GM21390 (cell line): Measurements from ENCODE around the gene MCCC2.
"Not testable (repeated sequence)": the region's sequence is repeated elsewhere in the genome, so short reads cannot be mapped to it uniquely, and the experiment has no call there.

Source experiments
- ATAC-seq: cut with Tn5 transposase; IDR thresholded peaks from one replicate; pipeline ENCODE4 v1.9.1; 2021; ENCODE audit not compliant: unreplicated experiment

Gene MCCC2

GRCh38 chr5:71597001-71597400 lies 9.9 kb downstream of the MCCC2 start:
- no peak for ATAC-seq

- ATAC-seq, result no peak
These were observed 13.6 kb downstream of the MCCC2 start for GRCh38 chr5:71600783-71601182.

GRCh38 chr5:71601222-71602026 lies 14.3 kb downstream of the MCCC2 start:
- peak; percentile 93 for ATAC-seq

- not testable (repeated sequence) for ATAC-seq
These were observed 22.8 kb downstream of the MCCC2 start for GRCh38 chr5:71609916-71610315.

GRCh38 chr5:71615809-71616208 lies 28.7 kb downstream of the MCCC2 start:
- no peak for ATAC-seq

- ATAC-seq, result no peak
These were observed 33.5 kb downstream of the MCCC2 start for GRCh38 chr5:71620630-71621029.

GRCh38 chr5:71621268-71621667 lies 34.1 kb downstream of the MCCC2 start:
- ATAC-seq, result no peak

- no peak for ATAC-seq
These were observed 34.6 kb downstream of the MCCC2 start for GRCh38 chr5:71621741-71622140.

GRCh38 chr5:71623221-71623794 lies 36.2 kb downstream of the MCCC2 start:
- ATAC-seq, result no peak

- ATAC-seq, result no peak
These were observed 42.8 kb downstream of the MCCC2 start for GRCh38 chr5:71629950-71630349.

GRCh38 chr5:71631070-71631469 lies 43.9 kb downstream of the MCCC2 start:
- no peak for ATAC-seq

GRCh38 chr5:71632168-71632567 lies 45.0 kb downstream of the MCCC2 start:
- no peak for ATAC-seq

GRCh38 chr5:71633255-71634155 lies 46.4 kb downstream of the MCCC2 start:
- ATAC-seq, result no peak

GRCh38 chr5:71637133-71637532 lies 50.0 kb downstream of the MCCC2 start:
- ATAC-seq, result no peak

- ATAC-seq, result no peak
These were observed 53.3 kb downstream of the MCCC2 start for GRCh38 chr5:71640408-71640807.

GRCh38 chr5:71645030-71645429 lies 57.9 kb downstream of the MCCC2 start:
- no peak for ATAC-seq

- not testable (repeated sequence) for ATAC-seq
These were observed 63.8 kb downstream of the MCCC2 start for GRCh38 chr5:71650940-71651339.

- ATAC-seq, result no peak
These were observed 64.4 kb downstream of the MCCC2 start for GRCh38 chr5:71651579-71651978.

- no peak for ATAC-seq
These were observed 65.2 kb downstream of the MCCC2 start for GRCh38 chr5:71652349-71652748.

- ATAC-seq, result no peak
These were observed 65.8 kb downstream of the MCCC2 start for GRCh38 chr5:71652803-71653543.
